ENCODE data around the gene STAC2.
A peak's percentile ranks its signal among the peaks of the same experiment; 100 is the strongest.

The STAC2 gene

GRCh38 chr17:39231591-39232551 is 6.1 kb upstream of the STAC2 start:
- peak; percentile 84 for DNase-seq

DNA sequence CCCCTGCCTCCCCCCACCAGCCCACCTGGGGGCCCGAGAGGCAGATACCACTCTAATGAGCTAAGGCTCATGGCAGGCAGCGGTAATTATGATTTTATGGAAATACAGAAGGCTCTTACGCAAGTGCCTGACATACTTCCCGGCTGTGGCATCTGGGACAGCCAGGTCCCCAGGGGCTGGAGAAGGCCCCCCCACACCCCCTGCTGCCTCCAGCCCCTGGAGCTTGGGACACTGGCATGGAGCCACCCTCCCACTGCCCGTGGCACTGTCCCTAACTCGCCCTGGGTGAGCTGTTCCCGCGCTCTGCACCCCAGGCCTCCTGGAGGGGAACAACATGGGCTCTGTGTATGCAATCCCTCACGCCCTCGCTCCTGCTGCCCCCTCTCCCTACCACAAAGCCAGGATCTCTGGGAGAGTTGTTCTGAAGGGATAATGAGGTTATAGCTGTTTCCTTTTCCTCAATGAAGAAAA is 5.4 kb upstream of the STAC2 start:
- no peak for DNase-seq

- DNase-seq: no peak
Observed at GRCh38 chr17:39230361-39230760, 4.6 kb upstream of the STAC2 start.

GRCh38 chr17:39229274-39229913 is 3.6 kb upstream of the STAC2 start:
- no peak for DNase-seq

GRCh38 chr17:39227364-39227919 is 1.7 kb upstream of the STAC2 start:
- DNase-seq: no peak

DNA sequence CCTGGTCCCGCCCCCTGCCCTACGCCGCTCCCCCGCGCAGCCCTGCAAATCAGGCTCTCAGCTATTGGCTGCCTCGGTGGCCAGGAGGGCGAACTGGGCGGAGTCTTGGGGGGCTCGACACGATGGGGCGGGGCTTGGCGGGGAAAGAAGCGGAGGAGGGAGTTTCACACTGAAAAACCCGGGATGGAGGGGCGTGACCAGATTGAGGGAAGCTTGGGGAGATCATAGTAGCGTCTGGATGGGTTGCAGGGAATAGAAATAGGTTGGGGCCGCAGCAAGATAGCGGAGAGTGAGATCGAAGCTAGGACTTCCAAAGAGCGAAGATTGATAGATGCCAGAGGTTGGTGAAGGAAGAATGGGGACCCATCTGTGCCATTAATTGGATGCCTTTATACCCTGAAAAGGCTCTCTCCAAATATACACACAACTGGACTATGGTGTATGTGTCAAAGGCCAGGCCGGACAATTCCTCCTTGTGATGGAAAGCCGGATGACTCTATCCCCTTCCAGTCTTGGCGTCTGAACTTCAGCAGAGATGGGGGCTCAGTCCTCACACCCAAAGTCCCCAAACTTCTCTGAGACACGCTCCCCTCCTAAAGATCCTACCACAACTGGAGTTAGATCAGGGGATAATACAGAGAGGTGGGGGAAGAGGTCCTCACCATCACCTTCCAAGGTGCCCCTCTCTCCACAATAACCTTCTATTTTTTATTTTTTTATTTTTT is 376 bp upstream of the STAC2 start:
- DNase-seq: peak; percentile 83

- no peak for DNase-seq
Observed at GRCh38 chr17:39224778-39225307, 902 bp downstream of the STAC2 start.

DNA sequence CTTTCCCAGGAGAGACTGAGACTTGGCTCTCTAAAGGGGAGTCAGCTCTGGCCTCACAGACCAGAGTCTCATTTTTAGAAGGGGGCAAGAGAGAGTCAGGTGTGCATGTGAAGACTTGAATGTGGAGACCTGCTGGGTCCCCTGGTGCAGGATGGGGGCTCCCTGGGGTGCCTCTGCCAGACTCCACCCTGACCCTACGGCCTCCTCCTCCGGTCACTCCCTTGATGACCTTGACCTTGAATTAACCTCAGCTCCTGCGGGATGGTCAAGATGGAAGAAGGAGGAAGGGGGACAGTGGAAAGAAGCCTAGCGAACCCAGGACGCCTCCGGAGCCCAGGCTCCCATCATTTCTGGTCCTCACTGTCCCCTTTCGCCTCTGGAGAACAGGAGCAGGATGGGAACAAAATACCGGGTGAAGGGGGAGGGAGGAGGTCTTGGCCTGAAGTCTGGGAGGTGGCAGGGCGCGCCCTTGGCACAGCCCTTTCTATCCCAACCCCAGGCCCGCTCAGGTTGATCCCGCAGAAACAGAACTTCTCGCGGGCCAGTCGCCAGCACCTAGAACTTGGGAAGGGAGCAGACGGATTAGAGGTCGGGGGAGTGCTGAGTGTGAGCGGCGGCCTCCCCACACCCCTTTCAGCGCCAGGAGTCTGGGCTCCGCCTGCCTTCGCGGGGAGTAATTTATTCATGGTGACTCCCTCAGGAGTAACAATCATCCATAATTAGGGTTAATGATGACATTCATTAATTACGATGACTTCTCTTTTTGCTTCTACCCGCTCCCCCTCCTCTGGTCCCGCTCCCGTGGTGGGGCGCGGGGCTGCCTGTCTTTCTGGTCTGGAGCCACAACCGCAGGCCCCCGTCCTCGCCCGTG is 1.6 kb downstream of the STAC2 start:
- no peak for DNase-seq

GRCh38 chr17:39222866-39223834 is 2.6 kb downstream of the STAC2 start:
- no peak for DNase-seq

GRCh38 chr17:39222151-39222550 is 3.6 kb downstream of the STAC2 start:
- no peak for DNase-seq

GRCh38 chr17:39221572-39221971 is 4.2 kb downstream of the STAC2 start:
- no peak for DNase-seq

GRCh38 chr17:39219647-39220154 is 6.0 kb downstream of the STAC2 start:
- DNase-seq: no peak

- DNase-seq: no peak
Observed at GRCh38 chr17:39218906-39219305, 6.8 kb downstream of the STAC2 start.

DNA sequence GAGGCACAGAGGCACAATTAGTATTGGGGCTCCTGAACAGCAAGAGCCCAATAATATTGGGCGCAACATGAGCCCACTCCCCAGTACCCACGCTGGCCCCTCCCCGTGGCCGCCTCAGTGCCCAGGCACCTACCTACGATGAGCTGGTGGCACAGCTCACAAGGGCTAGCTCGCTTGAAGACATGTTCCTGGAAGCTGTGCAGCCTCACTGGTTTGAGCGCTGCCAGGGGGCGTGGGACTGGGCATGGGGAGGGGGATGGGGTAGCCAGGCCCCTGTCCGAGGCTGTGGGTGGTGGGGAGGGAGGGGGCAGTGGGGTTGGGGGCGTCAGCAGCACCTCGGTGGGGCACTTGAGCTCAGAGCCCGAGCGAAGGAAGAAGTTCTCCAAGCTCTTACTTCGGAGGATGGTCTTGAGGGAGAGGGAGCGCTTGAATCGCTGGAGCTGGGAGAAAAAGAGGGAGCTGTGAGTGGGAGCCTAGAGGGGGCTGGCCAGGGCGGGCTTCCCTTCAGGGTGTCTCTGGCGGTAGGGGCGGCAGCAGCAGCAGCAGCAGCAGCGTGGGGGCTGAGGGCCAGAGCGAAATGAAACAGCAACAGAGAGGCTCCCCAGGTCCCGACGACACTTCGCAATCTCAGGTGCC is 7.9 kb downstream of the STAC2 start:
- no peak for DNase-seq

DNA sequence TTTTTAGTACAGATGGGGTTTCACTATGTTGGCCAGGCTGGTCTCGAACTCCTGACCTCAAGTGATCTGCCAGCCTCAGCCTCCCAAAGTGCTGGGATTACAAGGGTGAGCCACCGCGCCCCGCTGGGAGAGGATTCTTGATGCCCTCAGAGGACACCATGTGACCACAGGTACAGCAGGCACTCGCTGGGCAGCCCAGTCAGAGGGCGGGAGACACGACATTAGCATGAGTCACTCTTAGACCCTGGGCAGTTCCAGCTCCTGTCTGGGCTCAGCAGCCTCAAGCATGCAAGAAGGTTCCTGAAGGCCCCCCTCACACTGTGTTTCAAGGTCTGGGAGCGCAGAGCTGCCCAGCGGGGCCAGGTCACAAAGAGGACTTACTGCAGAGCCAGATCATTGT is 11.9 kb downstream of the STAC2 start:
- DNase-seq: no peak

- no peak for DNase-seq
Observed at GRCh38 chr17:39212841-39213480, 12.8 kb downstream of the STAC2 start.

DNA sequence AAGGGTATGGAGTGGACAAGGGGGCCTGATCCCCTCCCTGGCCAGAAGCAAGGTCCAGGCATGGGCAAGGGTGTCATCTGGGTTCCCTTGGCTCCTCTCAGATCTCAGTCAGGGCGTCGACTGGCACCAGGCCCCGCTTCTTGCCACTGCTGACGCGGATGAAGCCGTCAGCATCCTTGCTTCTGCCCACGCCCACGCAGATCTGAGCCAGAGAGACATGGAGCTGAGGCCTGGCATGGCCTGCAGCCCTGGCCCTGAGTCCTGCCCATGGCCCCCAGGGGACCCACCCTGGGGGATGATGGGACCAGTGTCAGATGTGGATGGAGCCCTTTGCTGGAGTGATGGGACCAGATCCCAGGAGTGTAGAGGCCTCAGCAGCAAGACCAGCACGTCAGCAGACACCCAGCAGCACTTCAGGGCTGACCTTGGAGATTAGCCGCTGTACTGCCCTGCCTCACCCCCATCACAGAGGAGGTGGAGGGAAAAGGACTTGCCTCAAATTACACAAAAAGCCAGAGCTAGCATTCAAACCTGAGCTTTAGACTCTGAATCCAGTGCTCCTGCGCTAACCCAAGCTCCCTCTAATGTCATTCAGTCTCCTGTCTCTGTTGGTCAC is 13.4 kb downstream of the STAC2 start:
- no peak for DNase-seq

DNA sequence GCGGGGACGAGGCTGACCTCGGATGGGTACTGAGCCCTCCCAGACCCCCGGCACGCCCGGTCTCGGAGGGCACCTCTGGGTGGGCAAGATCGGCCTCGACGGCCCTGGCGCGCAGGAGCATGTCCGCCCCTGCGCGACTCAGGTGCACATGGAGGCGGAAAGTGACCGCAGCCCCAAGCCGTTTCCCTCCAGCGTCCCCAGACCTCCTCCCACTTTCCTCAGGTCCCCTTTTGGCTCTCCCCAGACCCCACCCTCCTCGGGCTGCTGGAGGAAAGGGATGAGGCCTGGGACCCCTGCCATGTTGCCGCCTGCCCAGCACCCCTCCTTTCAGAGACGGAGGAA is 15.7 kb downstream of the STAC2 start:
- DNase-seq: no peak

Measured in activated CD8-positive, alpha-beta memory T cell treated with anti-CD3 and anti-CD28 coated beads for 24 hours (primary cell).